Mesenchymal stem cell (in vitro differentiated cells and primary cell): ENCODE measurements around the gene NPPC.

Source experiments
- DNase-seq: peaks from one replicate; pipeline ENCODE4 v3.0.0-alpha.2; 2013
- H2AFZ ChIP-seq: one replicate; pipeline ENCODE4 v1.6.1; 2013; ENCODE audit warnings: low read depth, mild to moderate bottlenecking, control low read depth, inconsistent platforms, low read length, moderate library complexity
- H2AK5ac ChIP-seq: 2 replicates; pipeline ENCODE4 v1.6.1; 2013; ENCODE audit warnings: low read length, moderate library complexity, mild to moderate bottlenecking, inconsistent platforms; ENCODE audit not compliant: severe bottlenecking
- H2BK120ac ChIP-seq: one replicate; pipeline ENCODE4 v1.6.1; 2013; ENCODE audit warnings: low read depth, mild to moderate bottlenecking, inconsistent platforms, low read length, moderate library complexity
- H2BK12ac ChIP-seq, 2 experiments: one replicate each; pipeline ENCODE4 v1.6.1; 2013; ENCODE audit warnings: inconsistent platforms in 2 of 2, low read length in 2 of 2, mild to moderate bottlenecking in 2 of 2, moderate library complexity in 2 of 2, control low read depth in 1 of 2
- H2BK15ac ChIP-seq: one replicate; pipeline ENCODE4 v1.6.1; 2013; ENCODE audit warnings: mild to moderate bottlenecking, low read depth, inconsistent platforms; ENCODE audit not compliant: poor library complexity, severe bottlenecking
- H2BK5ac ChIP-seq: 2 replicates; pipeline ENCODE4 v1.6.1; 2013; ENCODE audit warnings: low read depth, mild to moderate bottlenecking, low read length, control low read depth, inconsistent platforms; ENCODE audit not compliant: poor library complexity, severe bottlenecking
- H3K14ac ChIP-seq, 2 experiments: one replicate each; pipeline ENCODE4 v1.6.1; 2013; ENCODE audit warnings: inconsistent platforms in 2 of 2, low read length in 2 of 2, control low read depth in 1 of 2, mild to moderate bottlenecking in 1 of 2, moderate library complexity in 1 of 2
- H3K18ac ChIP-seq, 2 experiments: one replicate each; pipeline ENCODE4 v1.6.1; 2013; ENCODE audit warnings: inconsistent platforms in 2 of 2, low read length in 2 of 2, control low read depth in 1 of 2, low read depth in 1 of 2, mild to moderate bottlenecking in 1 of 2
- H3K23ac ChIP-seq, 2 experiments: one replicate each; pipeline ENCODE4 v1.6.1; 2013; ENCODE audit warnings: inconsistent platforms in 2 of 2, low read length in 2 of 2, mild to moderate bottlenecking in 2 of 2, moderate library complexity in 2 of 2, control low read depth in 1 of 2
- H3K27ac ChIP-seq: 2 replicates; pipeline ENCODE4 v1.5.1; 2013; ENCODE audit warnings: mild to moderate bottlenecking, moderate library complexity, low read length, control low read depth, inconsistent platforms; ENCODE audit not compliant: poor library complexity, severe bottlenecking
- H3K27me3 ChIP-seq, 2 experiments: 2 replicates each; pipeline versions ENCODE4 v1.6.1 to v1.7.0; 2013; ENCODE audit warnings: low read length in 2 of 2, mild to moderate bottlenecking in 2 of 2, moderate library complexity in 2 of 2, control low read depth in 1 of 2, inconsistent platforms in 1 of 2; ENCODE audit not compliant: control insufficient read depth in 1 of 2, insufficient read depth in 1 of 2
- H3K36me3 ChIP-seq, 2 experiments: 2 replicates each; pipeline versions ENCODE4 v1.6.1 to v1.7.0; 2013; ENCODE audit warnings: low read length in 2 of 2, control low read depth in 1 of 2, inconsistent platforms in 1 of 2, low read depth in 1 of 2, mild to moderate bottlenecking in 1 of 2; ENCODE audit not compliant: insufficient read depth in 2 of 2, control insufficient read depth in 1 of 2
- H3K4ac ChIP-seq, 2 experiments: one replicate each; pipeline ENCODE4 v1.6.1; 2013; ENCODE audit warnings: inconsistent platforms in 2 of 2, low read length in 2 of 2, mild to moderate bottlenecking in 2 of 2, moderate library complexity in 2 of 2, control low read depth in 1 of 2, low read depth in 1 of 2
- H3K4me1 ChIP-seq: 2 replicates; pipeline ENCODE4 v1.6.1; 2013; ENCODE audit warnings: low read depth, low read length, control low read depth; ENCODE audit not compliant: control insufficient read depth, insufficient read depth
- H3K4me2 ChIP-seq: 2 replicates; pipeline ENCODE4 v1.6.1; 2013; ENCODE audit warnings: low read length, mild to moderate bottlenecking, inconsistent platforms; ENCODE audit not compliant: poor library complexity, severe bottlenecking
- H3K4me3 ChIP-seq, 2 experiments: 2 replicates each; pipeline versions ENCODE4 v1.5.1 to v1.7.0; 2013; ENCODE audit warnings: low read length in 2 of 2, mild to moderate bottlenecking in 2 of 2, control low read depth in 1 of 2, low read depth in 1 of 2; ENCODE audit not compliant: insufficient read depth in 1 of 2
- H3K79me1 ChIP-seq: replicated peaks from 2 replicates; pipeline ENCODE4 v1.6.1; 2013; ENCODE audit warnings: mild to moderate bottlenecking, control low read depth, low read length, inconsistent platforms; ENCODE audit not compliant: poor library complexity, severe bottlenecking
- H3K9ac ChIP-seq: 2 replicates; pipeline ENCODE4 v1.7.0; 2013; ENCODE audit warnings: mild to moderate bottlenecking, low read length, moderate library complexity
- H3K9me3 ChIP-seq: 2 replicates; pipeline ENCODE4 v1.7.0; 2013; ENCODE audit warnings: mild to moderate bottlenecking, low read length; ENCODE audit not compliant: control insufficient read depth
- H4K8ac ChIP-seq: one replicate; pipeline ENCODE4 v1.6.1; 2013; ENCODE audit warnings: inconsistent platforms, mild to moderate bottlenecking, low read length, moderate library complexity
- H4K91ac ChIP-seq: one replicate; pipeline ENCODE4 v1.6.1; 2013; ENCODE audit warnings: mild to moderate bottlenecking, low read length, inconsistent platforms
- WGBS: methylation state at CpG from one replicate; pipeline ENCODE4 v1.1.7; 2013; ENCODE audit warnings: mixed read lengths; 5-methylcytosine and 5-hydroxymethylcytosine counted together

Gene NPPC

DNA sequence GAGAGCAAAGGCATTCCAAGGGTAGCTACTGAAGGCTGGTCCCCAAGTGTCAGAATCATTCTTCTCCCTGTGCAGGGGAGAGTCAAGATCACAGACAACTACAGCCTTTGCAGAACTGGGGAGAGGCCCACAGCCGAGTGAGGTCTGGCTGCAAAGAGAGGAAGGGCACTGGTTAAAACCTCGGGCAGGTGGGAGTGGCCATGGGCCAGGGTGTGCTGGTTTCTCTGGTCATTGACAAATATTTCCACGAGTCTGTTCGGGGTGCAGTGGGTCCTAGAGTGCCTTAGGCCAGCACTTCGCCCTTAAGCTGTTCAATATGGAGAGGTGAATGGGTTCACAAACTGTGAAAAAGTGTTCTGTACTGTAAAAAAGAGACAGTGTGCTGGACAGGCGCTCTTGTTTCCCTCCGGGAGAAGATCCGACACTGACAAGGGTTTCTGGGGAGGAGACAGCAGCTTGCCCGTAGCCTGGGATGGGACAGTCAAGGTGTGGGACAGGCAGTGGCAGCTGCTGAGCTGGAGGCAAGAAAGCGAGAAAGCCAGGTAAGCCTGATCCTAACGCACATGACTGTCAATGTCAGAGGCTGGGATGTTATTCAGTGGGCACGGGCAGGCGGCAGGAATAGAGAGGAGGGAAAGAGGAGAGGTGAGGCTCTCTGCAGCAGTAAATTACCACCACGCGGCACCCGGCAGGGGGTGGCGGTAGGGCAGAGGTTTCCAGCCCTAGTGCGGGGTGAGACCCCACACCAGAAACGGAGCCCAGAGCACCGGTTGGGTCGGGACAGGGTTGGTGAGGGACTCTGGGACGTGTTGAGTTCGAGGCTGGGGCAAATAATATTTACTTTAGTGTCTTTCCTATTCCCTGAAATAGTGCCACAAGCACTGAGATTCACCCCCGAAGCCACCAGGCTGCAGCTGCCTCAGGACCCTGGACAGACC is 2.0 kb downstream of the NPPC start:
- Histone ChIP-seq H3K14ac (no peak overlapping the region), H3K23ac (no peak overlapping the region), H3K9me3 (no peaks in the 10 kb centered on the region), H3K9ac (no peak overlapping the region), H3K4me2 (no peak overlapping the region), H3K4ac (no peak overlapping the region), H2BK120ac (no peak overlapping the region), H4K91ac (no peak overlapping the region), H2AK5ac (no peak overlapping the region), H2BK15ac (no peak overlapping the region), H3K79me1 (no peaks in the 10 kb centered on the region), H3K27ac (no peak overlapping the region), H3K4me3 (no peak overlapping the region), H2AFZ (no peak overlapping the region), H3K27me3 (peaks cover 80 to 97% of the 10 kb centered on the region in 2 experiments), H4K8ac (no peak overlapping the region), H2BK5ac (no peak overlapping the region), H3K36me3 (no peaks in the 10 kb centered on the region), H3K18ac (no peak overlapping the region), H3K4me1 (peaks cover 29% of the 10 kb centered on the region), H2BK12ac (no peak overlapping the region)
- no peak for DNase-seq
- WGBS: 67% methylated on average over 21 of the region's 24 CpGs

DNA sequence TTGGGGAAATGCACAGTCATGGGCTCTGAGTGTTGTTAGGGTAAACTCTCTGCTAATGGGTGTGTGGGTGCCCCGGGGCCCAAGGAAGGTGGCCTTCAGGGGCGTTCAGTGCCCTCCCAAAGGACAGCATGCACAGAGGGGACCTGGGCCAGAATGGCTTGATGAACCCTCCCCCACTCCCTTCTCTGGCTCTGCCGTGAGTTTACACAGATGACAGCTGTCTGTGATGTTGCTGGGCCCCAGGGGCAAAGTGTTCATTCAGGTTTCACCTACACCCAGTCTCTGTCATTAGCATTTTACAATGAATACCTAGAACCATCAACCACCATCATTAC is 3.2 kb downstream of the NPPC start:
- Histone ChIP-seq H2BK15ac (no peak overlapping the region), H2BK12ac (no peak overlapping the region), H3K9me3 (no peaks in the 10 kb centered on the region), H4K8ac (no peak overlapping the region), H2AK5ac (no peak overlapping the region), H3K27ac (no peak overlapping the region), H4K91ac (no peak overlapping the region), H3K27me3 (peaks cover 68 to 94% of the 10 kb centered on the region in 2 experiments), H3K18ac (no peak overlapping the region), H3K14ac (no peak overlapping the region), H3K79me1 (no peaks in the 10 kb centered on the region), H2AFZ (no peak overlapping the region), H3K9ac (no peak overlapping the region), H3K23ac (no peak overlapping the region), H3K4ac (no peak overlapping the region), H3K4me3 (no peak overlapping the region), H2BK5ac (no peak overlapping the region), H3K36me3 (no peaks in the 10 kb centered on the region), H3K4me1 (peaks cover 29% of the 10 kb centered on the region), H2BK120ac (no peak overlapping the region), H3K4me2 (no peak overlapping the region)
- 70% methylated on average over 3 of the region's 3 CpGs for WGBS
- no peak for DNase-seq

DNA sequence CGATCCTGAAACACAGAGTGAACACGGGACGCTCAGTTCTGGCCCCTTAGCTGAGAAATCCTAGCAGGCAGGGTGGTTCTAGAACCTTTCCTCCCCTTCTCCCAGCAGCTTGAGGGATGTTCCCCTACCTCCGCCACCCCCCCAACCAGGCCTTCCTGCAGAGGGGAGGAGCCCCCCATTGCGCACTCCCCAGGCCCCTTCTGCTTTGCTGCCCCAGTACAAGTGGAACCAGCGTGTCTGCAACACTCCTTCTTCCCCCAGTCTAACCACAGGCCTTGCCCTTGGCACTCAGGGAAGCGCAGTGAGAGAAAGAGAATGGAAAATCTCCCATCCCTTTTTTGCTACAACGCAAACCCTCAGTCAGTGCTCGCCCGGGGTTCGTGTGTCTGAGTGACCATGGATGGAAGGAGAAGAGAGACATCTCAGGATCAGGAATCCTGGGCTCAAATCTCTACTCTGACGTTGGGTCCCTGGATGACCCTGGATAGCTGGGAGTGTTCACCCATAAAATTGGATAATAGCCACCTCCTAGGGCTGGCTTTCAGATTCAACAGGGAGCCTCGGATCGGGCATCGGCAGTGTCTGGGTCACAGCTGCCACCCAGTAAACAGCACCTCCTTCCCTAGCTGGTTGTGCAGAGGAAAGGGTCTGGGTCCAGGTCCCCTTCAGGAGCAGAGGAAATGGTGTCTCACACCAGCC is 3.7 kb downstream of the NPPC start:
- H3K4me3 ChIP-seq: no peak overlapping the region

DNA sequence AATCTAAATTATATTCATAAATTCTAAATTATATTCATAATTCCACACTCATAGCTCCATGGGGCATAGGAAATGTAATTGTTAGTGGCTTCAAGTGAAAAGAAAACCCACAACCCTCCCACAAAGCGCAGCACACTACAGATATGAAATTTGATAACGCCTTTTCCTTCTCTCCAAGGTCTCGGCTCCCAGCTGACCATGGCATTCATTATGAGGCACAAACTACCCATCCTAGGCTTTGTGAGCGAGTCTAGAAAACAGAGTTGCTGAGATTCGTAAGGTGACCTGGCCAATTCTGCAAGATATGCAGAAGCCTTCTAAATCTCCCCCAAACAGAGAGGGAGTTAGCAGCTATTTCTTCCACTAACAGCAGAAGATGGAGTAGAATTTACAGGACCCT is 5.4 kb downstream of the NPPC start:
- H3K18ac ChIP-seq: no peak overlapping the region
- 82% methylated on average over 5 of the region's 5 CpGs for WGBS
- no peaks in the 10 kb centered on the region for H3K79me1 ChIP-seq
- no peak overlapping the region for H2BK12ac ChIP-seq
- H3K9ac ChIP-seq: no peak overlapping the region
- no peak overlapping the region for H4K91ac ChIP-seq
- H2AFZ ChIP-seq: no peak overlapping the region
- no peak overlapping the region for H3K4me3 ChIP-seq
- no peak overlapping the region for H2BK15ac ChIP-seq
- H2BK120ac ChIP-seq: no peak overlapping the region
- H3K4me2 ChIP-seq: no peak overlapping the region
- no peak overlapping the region for H3K4ac ChIP-seq
- no peaks in the 10 kb centered on the region for H3K9me3 ChIP-seq
- H3K23ac ChIP-seq: no peak overlapping the region
- H3K14ac ChIP-seq: no peak overlapping the region
- H2AK5ac ChIP-seq: no peak overlapping the region
- no peak overlapping the region for H2BK5ac ChIP-seq
- H3K27me3 ChIP-seq: peaks cover 57 to 90% of the 10 kb centered on the region in 2 experiments
- no peak overlapping the region for H3K27ac ChIP-seq
- peaks cover 11% of the 10 kb centered on the region for H3K4me1 ChIP-seq
- H3K36me3 ChIP-seq: no peaks in the 10 kb centered on the region
- no peak overlapping the region for H4K8ac ChIP-seq
- no peak for DNase-seq

More for the DNA sequence above, 3.7 kb downstream of the NPPC start:
- Histone ChIP-seq H3K4me2 (no peak overlapping the region), H4K8ac (no peak overlapping the region), H3K27ac (no peak overlapping the region), H2AK5ac (no peak overlapping the region), H2BK120ac (no peak overlapping the region), H3K18ac (no peak overlapping the region), H3K79me1 (no peaks in the 10 kb centered on the region), H3K4me1 (peaks cover 28% of the 10 kb centered on the region), H3K9me3 (no peaks in the 10 kb centered on the region), H2AFZ (no peak overlapping the region), H3K9ac (no peak overlapping the region), H3K36me3 (no peaks in the 10 kb centered on the region), H3K14ac (no peak overlapping the region), H4K91ac (no peak overlapping the region), H3K4ac (no peak overlapping the region), H2BK15ac (no peak overlapping the region), H2BK12ac (no peak overlapping the region), H3K27me3 (peaks cover 67 to 93% of the 10 kb centered on the region in 2 experiments), H3K23ac (no peak overlapping the region), H2BK5ac (no peak overlapping the region)
- WGBS: 93% methylated on average over 14 of the region's 15 CpGs
- DNase-seq: no peak
